Dermis blood vessel endothelial cell (primary cell): ENCODE results near the gene OR51B2. TPM values are rescaled to one million over a fixed set of nuclear protein-coding genes. Genes with fewer than 3 reads are reported as not detected.

Experiments used
- DNase-seq: peaks from one replicate; pipeline ENCODE4 v3.0.0; 2010
- total RNA-seq: library from RNA; depleted of rRNA; stranded (reverse); fragments of >200 nt; gene quantifications from 2 replicates; pipeline ENCODE4 v1.2.3, GENCODE V29; 2014

OR51B2 gene
- total RNA-seq, 1 donor from 2014 or later, result not detected

DNA sequence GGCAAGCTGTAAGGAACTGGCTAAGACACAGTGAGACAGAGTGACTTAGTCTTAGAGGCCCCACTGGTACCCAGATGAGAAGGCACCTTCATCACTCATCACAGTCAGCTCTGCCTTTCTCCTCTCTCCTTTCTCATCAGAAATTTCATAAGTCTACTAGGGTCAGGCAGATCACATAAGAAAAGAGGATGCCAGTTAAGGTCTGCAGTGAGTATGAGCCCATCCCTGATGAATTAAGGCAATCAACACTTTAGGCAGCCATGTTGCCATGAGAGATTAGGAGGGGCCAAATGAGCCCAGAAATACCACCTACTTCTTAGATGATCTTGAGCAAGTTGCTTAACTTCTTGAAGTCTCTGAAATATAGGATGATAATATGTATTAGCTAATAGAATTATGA lies 42.5 kb downstream of the OR51B2 start:
- no peak for DNase-seq

DNA sequence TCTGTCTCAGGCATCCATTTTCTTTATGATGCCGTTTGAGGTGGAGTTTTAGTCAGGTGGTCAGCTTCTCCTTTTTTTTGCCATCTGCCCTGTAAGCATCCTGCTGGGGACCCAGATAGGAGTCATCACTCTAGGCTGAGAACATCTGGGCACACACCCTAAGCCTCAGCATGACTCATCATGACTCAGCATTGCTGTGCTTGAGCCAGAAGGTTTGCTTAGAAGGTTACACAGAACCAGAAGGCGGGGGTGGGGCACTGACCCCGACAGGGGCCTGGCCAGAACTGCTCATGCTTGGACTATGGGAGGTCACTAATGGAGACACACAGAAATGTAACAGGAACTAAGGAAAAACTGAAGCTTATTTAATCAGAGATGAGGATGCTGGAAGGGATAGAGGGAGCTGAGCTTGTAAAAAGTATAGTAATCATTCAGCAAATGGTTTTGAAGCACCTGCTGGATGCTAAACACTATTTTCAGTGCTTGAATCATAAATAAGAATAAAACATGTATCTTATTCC lies 43.5 kb downstream of the OR51B2 start:
- DNase-seq, result peak; percentile 74

DNA sequence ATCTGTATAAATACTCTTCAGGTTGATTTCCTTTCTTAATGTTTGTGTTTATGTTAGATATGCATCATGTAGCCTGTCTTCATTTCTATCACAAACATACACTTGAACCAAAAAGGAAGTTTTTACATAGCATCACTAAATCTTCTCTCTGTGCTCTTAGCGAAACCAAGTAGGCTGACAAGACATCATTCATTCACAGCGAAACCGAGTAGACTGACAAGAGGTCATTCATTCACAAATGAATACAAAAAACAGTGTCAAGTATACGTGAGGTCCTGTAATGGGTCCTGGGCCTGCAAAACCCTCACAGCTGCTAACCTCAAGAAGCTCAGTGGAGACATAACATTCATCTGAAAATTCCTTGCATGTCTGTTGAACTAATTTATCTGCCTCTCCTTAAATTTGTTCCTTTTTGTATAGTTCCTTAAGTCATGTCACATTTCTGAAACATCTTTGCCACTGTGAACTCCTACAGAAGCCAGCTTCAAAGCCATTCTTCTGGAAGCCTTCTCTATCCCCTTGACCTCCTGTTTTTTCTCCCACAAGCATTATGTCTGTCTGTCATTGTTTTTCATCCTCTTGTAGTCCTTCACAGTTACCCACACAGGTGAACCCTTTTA lies 44.5 kb downstream of the OR51B2 start:
- no peak for DNase-seq

DNA sequence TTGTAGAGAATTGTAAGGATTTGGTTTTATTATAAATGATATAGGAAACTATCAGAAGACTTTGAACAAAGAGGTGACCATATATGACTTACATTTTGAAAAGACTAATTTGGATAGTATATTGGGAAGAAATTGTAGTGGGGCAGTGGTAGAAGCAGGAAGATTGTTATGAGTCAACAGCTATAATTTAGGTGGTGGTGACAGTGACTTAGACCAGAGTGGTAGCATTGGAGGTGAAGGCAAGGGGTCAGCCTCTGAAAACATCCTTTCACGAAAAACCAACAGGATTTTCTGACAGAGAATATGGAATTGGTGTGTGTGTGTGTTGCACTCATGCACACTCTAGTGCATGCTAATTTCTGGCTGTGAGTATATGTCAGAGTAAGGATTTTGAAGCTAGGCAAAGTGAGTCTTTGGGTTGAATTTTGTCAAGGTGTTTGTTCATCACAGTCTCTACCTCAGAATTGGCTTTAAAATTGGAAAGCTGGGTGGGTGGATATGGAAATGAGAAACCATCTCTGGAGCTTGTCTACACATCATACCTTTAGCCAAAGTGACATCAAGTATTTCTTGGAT lies 46.2 kb downstream of the OR51B2 start:
- no peak for DNase-seq

DNA sequence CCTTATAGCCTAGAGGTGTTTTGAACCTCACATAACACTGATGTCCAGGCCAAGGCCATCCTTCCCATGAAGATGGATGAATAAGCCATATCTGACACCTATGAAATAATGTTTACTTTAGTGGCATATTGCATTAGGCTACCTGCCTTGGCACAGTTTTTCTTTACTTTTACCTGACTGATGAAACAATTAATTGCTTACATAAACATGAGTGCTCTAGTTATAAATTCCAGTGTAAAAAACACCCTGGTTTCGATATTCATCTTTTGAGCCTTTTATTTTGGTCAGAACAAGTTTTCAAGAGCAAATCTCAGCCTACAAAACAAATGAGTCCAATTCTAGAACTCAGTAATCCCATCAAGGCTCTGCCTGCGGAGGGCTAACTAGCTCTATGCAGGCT lies 47.4 kb downstream of the OR51B2 start:
- no peak for DNase-seq

DNA sequence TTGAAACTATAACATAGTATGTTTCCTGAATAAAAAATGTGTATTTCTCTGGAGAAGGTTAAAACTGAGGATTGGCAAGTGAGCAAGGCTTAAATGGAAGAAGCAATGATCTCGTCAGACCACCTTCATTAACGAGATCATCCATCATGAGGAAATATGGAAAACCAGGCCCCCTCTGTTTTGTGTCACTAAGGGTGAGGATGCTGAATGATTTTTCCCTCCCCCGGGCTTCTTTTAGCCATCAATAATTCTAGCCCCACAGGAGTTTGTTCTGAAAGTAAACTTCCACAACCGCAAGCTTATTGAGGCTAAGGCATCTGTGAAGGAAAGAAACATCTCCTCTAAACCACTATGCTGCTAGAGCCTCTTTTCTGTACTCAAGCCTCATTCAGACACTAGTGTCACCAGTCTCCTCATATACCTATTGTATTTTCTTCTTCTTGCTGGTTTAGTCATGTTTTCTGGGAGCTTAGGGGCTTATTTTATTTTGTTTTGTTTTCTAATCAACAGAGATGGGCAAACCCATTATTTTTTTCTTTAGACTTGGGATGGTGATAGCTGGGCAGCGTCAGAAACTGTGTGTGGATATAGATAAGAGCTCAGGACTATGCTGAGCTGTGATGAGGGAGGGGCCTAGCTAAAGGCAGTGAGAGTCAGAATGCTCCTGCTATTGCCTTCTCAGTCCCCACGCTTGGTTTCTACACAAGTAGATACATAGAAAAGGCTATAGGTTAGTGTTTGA lies 48.6 kb downstream of the OR51B2 start:
- no peak for DNase-seq

DNA sequence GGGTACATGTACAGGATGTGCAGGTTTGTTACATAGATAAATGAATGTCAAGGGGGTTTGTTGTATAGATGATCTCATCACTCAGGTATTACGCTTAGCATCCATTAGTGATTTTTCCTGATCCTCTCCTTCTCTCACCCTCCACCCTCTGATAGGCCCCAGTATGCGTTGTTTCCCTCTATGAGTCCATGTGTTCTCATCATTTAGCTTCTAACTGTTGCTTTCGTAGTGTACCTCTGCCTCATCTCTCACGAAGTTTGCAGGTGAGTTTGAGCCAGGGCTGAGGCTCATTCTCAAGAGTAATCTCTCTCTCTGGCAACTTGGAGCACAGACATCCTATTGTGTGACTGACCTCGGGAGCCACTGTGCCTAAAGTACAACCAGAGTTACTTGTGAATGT lies 49.7 kb downstream of the OR51B2 start:
- DNase-seq, result no peak

Other genes with a start within 250 kb of the OR51B2 start
- gene OR52A5, start 185.9 kb downstream of the OR51B2 start, total RNA-seq, result not detected in 2 replicates
- not detected in 2 replicates for gene OR52A1, start 169.5 kb downstream of the OR51B2 start, total RNA-seq
- not detected in 2 replicates for gene OR51V1, start 123.6 kb downstream of the OR51B2 start, total RNA-seq
- gene HBB, start 97.2 kb downstream of the OR51B2 start, total RNA-seq, result not detected in 2 replicates
- gene HBD, start 89.8 kb downstream of the OR51B2 start, total RNA-seq, result not detected in 2 replicates
- gene HBG1, start 74.4 kb downstream of the OR51B2 start, total RNA-seq, result not detected in 2 replicates
- gene HBG2, start 69.5 kb downstream of the OR51B2 start, total RNA-seq, result not detected in 2 replicates
- gene HBE1, start 54.4 kb downstream of the OR51B2 start, total RNA-seq, result not detected in 2 replicates
- not detected in 2 replicates for gene OR51B4, start 22.4 kb downstream of the OR51B2 start, total RNA-seq
- gene OR51B5, start 19.2 kb upstream of the OR51B2 start, total RNA-seq, result not detected in 2 replicates
- not detected in 2 replicates for gene OR51B6, start 27.2 kb upstream of the OR51B2 start, total RNA-seq
- gene OR51M1, start 59.5 kb upstream of the OR51B2 start, total RNA-seq, result not detected in 2 replicates
- gene OR51Q1, start 97.8 kb upstream of the OR51B2 start, total RNA-seq, result not detected in 2 replicates
- gene OR51I1, start 117.2 kb upstream of the OR51B2 start, total RNA-seq, result not detected in 2 replicates
- not detected in 2 replicates for gene OR51I2, start 125.0 kb upstream of the OR51B2 start, total RNA-seq
- not detected in 2 replicates for gene OR52D1, start 164.4 kb upstream of the OR51B2 start, total RNA-seq
- gene UBQLN3, start 185.7 kb upstream of the OR51B2 start, total RNA-seq, result not detected in 2 replicates
- gene UBQLNL, start 192.4 kb upstream of the OR51B2 start, total RNA-seq, result 0.05 TPM in 1 of 2 replicates, not detected in the other
- gene OR52H1, start 224.2 kb upstream of the OR51B2 start, total RNA-seq, result not detected in 2 replicates